AG09309 (cell line): ENCODE results near the gene ADAT3.

Experiments
- DNase-seq: peaks from one replicate; pipeline ENCODE4 v3.0.0-alpha.2; 2010; ENCODE audit warnings: low read depth
- H3K4me3 ChIP-seq: 2 replicates; pipeline ENCODE4 v1.5.1; 2011; ENCODE audit warnings: mild to moderate bottlenecking, low read depth, low read length, moderate library complexity; ENCODE audit not compliant: control insufficient read depth
- TF ChIP-seq, protein P1 (sequence below): IDR thresholded peaks from 2 replicates; pipeline ENCODE4 v1.5.1; 2011; ENCODE audit warnings: mild to moderate bottlenecking, low read depth, low read length, inconsistent platforms; ENCODE audit not compliant: insufficient read depth, control insufficient read depth; ENCODE audit errors: missing control alignments

Gene ADAT3

DNA sequence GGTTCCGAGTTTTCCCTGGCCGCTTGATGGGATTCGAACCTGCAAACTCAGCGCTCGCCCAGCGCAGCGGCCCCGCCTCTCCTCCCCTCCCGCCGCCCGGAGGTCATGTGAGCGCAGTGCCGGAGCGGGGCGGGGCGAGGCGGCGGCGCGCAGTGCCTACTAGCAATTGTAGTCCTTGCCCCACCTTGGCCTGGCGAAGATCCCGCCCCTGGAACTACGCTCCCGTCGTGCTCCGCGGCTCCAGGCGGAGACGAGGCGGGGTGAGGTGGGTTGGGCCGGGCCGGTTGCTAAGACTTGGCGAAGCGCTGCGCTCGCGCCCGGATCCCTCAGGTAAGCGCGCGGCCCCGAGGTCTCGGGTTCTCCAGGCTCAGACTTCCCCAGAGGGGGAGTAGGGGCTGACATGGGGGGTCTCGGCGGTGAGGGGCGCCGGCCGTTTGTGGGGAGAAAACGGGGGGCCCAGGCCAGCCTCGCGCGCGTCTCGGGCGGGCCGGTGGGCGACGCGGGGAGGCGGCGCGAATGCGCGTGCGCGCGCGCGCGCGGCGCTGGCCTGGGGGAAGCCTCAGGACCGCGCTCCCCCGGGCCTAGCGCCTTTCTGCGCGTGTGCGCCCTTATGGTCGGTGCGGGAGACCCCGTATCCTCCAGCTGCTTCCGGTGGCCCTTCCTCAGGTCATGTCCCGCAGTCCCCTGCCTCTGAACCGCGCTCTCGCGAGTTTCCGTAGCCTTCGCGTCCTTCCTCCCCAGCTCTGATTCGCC is at the start of gene ADAT3, which contains the start of gene SCAMP4:
Gene ADAT3 (plus strand): TSS at position 290 of the 753 bp plus-strand sequence. CDS start 6,649 bp downstream, outside the sequence.
Gene SCAMP4 (plus strand): TSS at position 290 of the 753 bp plus-strand sequence. CDS start 9,621 bp downstream, outside the sequence.
- TF ChIP-seq, protein P1, sequence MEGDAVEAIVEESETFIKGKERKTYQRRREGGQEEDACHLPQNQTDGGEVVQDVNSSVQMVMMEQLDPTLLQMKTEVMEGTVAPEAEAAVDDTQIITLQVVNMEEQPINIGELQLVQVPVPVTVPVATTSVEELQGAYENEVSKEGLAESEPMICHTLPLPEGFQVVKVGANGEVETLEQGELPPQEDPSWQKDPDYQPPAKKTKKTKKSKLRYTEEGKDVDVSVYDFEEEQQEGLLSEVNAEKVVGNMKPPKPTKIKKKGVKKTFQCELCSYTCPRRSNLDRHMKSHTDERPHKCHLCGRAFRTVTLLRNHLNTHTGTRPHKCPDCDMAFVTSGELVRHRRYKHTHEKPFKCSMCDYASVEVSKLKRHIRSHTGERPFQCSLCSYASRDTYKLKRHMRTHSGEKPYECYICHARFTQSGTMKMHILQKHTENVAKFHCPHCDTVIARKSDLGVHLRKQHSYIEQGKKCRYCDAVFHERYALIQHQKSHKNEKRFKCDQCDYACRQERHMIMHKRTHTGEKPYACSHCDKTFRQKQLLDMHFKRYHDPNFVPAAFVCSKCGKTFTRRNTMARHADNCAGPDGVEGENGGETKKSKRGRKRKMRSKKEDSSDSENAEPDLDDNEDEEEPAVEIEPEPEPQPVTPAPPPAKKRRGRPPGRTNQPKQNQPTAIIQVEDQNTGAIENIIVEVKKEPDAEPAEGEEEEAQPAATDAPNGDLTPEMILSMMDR = no peak
- DNase-seq = peak; percentile 92
- peak within 1 kb of the TSS; percentile 70 for H3K4me3 ChIP-seq

DNA sequence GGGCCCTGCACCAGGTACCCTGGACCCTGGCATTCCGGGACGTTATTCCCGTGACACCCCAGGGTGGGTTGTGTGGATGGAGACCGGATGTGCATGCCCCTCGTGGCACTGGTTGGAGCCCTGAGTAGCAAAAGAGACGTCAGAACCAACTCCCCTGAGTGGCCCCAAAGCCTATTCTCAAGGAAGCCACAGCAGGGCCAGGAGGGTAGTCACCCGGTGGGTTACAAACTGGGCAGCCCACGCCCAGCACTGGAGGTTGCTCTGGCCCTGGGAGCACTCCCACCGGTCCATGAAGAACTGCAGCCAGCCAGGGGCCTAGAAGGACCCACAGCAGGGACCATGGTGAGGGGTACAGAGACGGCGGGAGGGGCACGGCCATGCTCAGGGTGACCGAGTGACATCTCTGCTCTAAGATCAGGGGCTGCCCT is 49.4 kb upstream of the ADAT3 start:
- H3K4me3 ChIP-seq = no peak overlapping the region
- no peak for DNase-seq
- TF ChIP-seq, protein P1 = no peak

GRCh38 chr19:1856345-1856697 is 48.9 kb upstream of the ADAT3 start:
- DNase-seq = no peak
- no peak overlapping the region for H3K4me3 ChIP-seq
- TF ChIP-seq, protein P1 = no peak

DNA sequence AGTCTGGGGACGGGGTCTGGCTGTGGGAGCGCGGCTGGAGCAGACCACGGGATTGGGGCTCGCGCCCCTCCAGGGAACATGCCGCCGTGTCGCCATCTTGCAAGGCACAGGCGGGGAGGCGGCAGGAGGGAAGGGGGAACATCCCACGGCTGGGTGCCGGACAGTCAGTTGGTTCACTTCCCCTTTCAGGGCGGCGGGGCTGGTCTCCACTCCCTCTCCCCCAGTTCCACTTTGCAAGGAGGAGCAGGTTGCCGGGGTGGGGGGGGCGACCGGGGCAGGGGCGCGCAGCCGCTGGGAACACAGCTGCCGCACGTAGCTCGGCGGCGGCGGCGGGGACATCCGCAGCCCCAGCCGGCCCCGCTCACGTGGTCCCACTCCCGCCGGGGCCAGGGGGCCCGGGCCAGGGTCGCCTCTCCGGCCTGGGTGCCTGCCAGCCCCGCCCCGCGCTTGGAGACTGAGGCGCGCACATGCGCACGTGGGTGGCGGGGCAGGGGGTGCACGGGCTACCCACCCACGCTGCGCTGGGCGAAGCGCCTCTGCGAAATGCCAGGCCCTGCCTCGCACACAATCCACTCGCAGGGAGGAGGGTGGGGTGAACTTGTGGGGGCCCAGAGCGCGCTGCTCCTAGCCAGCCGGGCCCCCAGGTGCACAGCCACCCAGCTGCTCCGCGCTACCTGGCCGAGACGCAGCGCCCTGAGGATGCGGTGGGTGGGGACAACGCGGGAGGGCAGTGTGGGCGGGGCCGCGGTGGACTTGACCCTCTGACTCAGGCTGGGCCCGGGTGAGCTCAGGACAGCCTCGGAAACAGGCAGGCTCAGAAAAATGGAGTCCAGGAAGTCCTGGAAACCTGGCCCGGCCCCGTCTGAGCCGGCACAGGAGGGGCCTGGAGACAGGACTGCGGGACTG is 48.2 kb upstream of the ADAT3 start:
- H3K4me3 ChIP-seq = peak overlapping the region; percentile 20
- TF ChIP-seq, protein P1 = no peak
- no peak for DNase-seq

DNA sequence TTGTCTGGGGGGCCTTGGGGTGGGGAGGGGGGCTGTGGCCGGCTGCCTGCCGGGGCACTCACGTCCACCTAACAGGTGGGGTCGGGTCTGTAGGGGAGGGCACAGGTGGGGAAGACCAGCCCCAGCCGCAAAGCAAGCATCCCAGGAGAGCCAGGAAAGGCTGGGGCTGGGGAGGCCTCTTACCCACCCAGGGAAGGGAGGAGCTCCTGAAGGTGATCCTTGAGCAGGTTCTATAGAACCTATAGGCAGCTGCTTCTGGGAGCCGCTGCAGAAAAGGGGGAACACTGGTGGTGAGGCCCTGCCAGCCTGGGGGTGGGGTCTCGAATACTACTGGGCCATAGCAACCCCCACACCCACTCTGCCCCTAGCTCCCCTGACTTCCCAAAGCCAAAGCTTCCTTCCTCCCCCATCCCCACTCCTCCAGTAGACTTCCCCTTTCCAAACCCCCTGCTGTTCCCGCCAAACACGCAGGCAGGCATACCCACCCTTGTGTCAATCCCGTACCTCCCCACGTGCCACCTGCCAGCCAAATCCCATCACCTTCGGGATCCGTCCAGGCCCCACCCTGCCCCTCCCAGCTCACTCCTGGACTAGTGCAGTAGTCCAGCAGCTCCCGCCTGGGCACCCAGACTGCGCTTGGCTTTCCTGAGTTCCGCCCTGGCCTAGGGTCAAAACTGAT is 47.4 kb upstream of the ADAT3 start:
- TF ChIP-seq, protein P1 = no peak
- H3K4me3 ChIP-seq = peak overlapping the region; percentile 18
- no peak for DNase-seq

DNA sequence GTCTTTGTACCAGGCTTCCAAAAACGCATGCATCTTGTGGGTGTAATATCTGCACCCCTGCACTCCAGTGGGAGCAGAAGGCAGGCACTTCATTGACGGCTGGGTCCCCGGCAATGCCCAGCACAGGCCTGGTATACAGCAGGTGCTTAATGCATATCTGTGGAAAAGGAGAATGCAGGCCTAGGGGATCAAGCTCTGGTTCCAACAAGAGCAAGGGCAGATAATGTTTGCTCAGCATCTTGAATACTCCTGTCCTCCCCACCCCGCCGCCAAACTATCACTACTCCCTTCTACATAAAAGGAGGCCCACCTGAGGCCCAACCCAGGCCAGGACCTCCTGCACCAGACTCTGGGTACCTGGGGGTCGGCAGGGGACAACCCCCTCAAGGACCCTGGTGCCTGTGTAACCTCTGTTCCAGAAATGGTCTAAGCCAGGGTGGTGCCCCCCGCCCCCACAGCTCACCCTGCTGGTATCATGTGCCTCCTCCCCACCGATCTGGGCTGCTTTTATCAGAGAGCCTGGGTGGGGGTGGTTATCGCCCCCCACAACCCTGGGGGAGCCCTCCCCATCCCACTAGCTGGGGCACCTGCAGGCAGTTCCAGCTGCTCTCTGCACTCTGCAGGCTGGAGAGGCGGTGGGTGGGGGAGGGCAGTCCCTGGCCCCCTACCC is 46.7 kb upstream of the ADAT3 start:
- DNase-seq = no peak
- TF ChIP-seq, protein P1 = no peak
- no peak overlapping the region for H3K4me3 ChIP-seq
